CD4-positive, alpha-beta T cell treated with Interleukin-4 for 4 hours (primary cell): Measurements from ENCODE around the gene KRT36.

ENCODE experiments used
- DNase-seq: peaks from one replicate; pipeline ENCODE4 v3.0.0-alpha.2; 2020

The KRT36 gene

GRCh38 chr17:41475421-41475820 lies 14.3 kb downstream of the KRT36 start:
- DNase-seq, result no peak

GRCh38 chr17:41474863-41475262 lies 14.8 kb downstream of the KRT36 start:
- no peak for DNase-seq

- no peak for DNase-seq
These were observed 21.4 kb downstream of the KRT36 start for GRCh38 chr17:41468346-41468745.

- no peak for DNase-seq
These were observed 22.1 kb downstream of the KRT36 start for GRCh38 chr17:41467561-41467960.

GRCh38 chr17:41466988-41467387 lies 22.7 kb downstream of the KRT36 start, which contains the start of gene KRT32:
Gene KRT32, minus strand, starts transcription at chr17:41467386. Its CDS starts 61 bp downstream, at chr17:41467325.
- DNase-seq, result no peak

GRCh38 chr17:41464682-41465081 lies 25.0 kb downstream of the KRT36 start:
- no peak for DNase-seq

GRCh38 chr17:41464173-41464572 lies 25.5 kb downstream of the KRT36 start:
- DNase-seq, result no peak

GRCh38 chr17:41463746-41464145 lies 26.0 kb downstream of the KRT36 start:
- DNase-seq, result no peak

GRCh38 chr17:41462705-41463104 lies 27.0 kb downstream of the KRT36 start:
- DNase-seq, result no peak

GRCh38 chr17:41457676-41458075 lies 32.0 kb downstream of the KRT36 start:
- DNase-seq, result no peak

GRCh38 chr17:41456204-41456603 lies 33.5 kb downstream of the KRT36 start:
- DNase-seq, result no peak

- DNase-seq, result no peak
These were observed 34.5 kb downstream of the KRT36 start for GRCh38 chr17:41455236-41455635.

- DNase-seq, result no peak
These were observed 36.6 kb downstream of the KRT36 start for GRCh38 chr17:41453066-41453465.

GRCh38 chr17:41452281-41452680 lies 37.4 kb downstream of the KRT36 start:
- DNase-seq, result no peak

- DNase-seq, result no peak
These were observed 38.5 kb downstream of the KRT36 start for GRCh38 chr17:41451154-41451728.

- no peak for DNase-seq
These were observed 40.7 kb downstream of the KRT36 start for GRCh38 chr17:41449008-41449407.

GRCh38 chr17:41448506-41448905 lies 41.2 kb downstream of the KRT36 start:
- no peak for DNase-seq

- DNase-seq, result no peak
These were observed 42.9 kb downstream of the KRT36 start for GRCh38 chr17:41446806-41447205.

- no peak for DNase-seq
These were observed 45.1 kb downstream of the KRT36 start for GRCh38 chr17:41444640-41445039.

GRCh38 chr17:41444186-41444585 lies 45.5 kb downstream of the KRT36 start:
- no peak for DNase-seq

GRCh38 chr17:41442739-41443138 lies 47.0 kb downstream of the KRT36 start:
- no peak for DNase-seq

- DNase-seq, result no peak
These were observed 49.1 kb downstream of the KRT36 start, which contains the start of gene KRT38 for GRCh38 chr17:41440531-41441033. Gene KRT38, minus strand, starts transcription at chr17:41440983. Its CDS starts 62 bp downstream, at chr17:41440921.

GRCh38 chr17:41439375-41439774 lies 50.3 kb downstream of the KRT36 start:
- no peak for DNase-seq

- DNase-seq, result no peak
These were observed 51.9 kb downstream of the KRT36 start for GRCh38 chr17:41437769-41438168.

GRCh38 chr17:41437254-41437653 lies 52.5 kb downstream of the KRT36 start:
- DNase-seq, result no peak
